ENCODE data around the gene TCP1.

DNA sequence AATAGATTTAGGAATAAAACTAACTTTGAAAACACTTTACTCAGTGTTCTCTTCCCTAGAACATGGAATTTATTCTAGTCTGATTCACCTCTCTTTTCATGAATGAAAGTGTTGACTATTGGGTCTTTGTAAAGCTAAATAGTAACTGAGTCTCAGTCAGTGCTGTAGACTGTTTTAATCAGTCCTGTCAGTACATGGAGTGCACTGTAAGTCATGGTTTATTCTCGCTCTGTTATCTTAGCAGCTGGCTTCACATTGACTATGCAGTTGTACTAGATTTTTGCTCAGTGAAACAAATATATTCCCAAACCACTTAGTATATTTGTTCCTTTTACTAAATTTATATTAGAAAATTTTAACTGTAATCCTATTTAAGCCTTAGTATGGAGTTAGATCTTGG lies 42.6 kb downstream of the TCP1 start:
- TF ChIP-seq CTCF (IDR thresholded peaks at IDR 0.05) (no peak), EZH2 (IDR thresholded peaks at IDR 0.05) (no peak), EZH2phosphoT487 (IDR thresholded peaks at IDR 0.05) (no peak)

All from neural progenitor cell (in vitro differentiated cells).